Right lobe of liver (tissue), 6 donors: ENCODE data around the gene PTPRN2. TPM values are rescaled to one million over a fixed set of nuclear protein-coding genes. Genes with fewer than 3 reads are reported as not detected.

Experiments used
- ATAC-seq, 4 donors: fragments of 200-7000 bp; cut with Tn5 transposase; one replicate each; pipeline ENCODE4 v1.9.1; 2020; ENCODE audit warnings: mild to moderate bottlenecking in 4 of 4, moderate library complexity in 4 of 4
- DNase-seq, 3 donors: peaks; one replicate each; pipeline ENCODE4 v3.0.0-alpha.2; 2020
- H3K27ac ChIP-seq, 3 donors: fragments of 200-600 bp; one replicate each; pipeline ENCODE4 v1.8.0; 2022
- H3K27me3 ChIP-seq, 2 donors: fragments of 200-600 bp; one replicate each; pipeline ENCODE4 v1.8.0; 2022
- H3K36me3 ChIP-seq, 4 donors: fragments of 200-600 bp; sonication (generic) in 1 of 4; one replicate each; pipeline versions ENCODE4 v1.5.1 to v1.8.0; 2017 to 2022; ENCODE audit warnings: control low read depth in 1 of 4
- H3K4me1 ChIP-seq, 4 donors: fragments of 200-600 bp; sonication (generic) in 1 of 4; one replicate each; pipeline versions ENCODE4 v1.5.1 to v1.8.0; 2017 to 2022; ENCODE audit warnings: control low read depth in 1 of 4
- H3K4me3 ChIP-seq, 3 donors: fragments of 200-600 bp; one replicate each; pipeline ENCODE4 v1.8.0; 2022
- H3K9me3 ChIP-seq, 4 donors: fragments of 200-600 bp; sonication (generic) in 1 of 4; one replicate each; pipeline versions ENCODE4 v1.5.1 to v1.8.0; 2017 to 2022; ENCODE audit warnings: control low read depth in 1 of 4
- POLR2A ChIP-seq: fragments of 450-650 bp; IDR thresholded peaks from one replicate; pipeline ENCODE4 v1.6.1; 2017; ENCODE audit warnings: antibody characterized with exemption, mild to moderate bottlenecking
- WGBS: methylation state at CpG from one replicate; pipeline ENCODE4 v1.1.6; 2018; ENCODE audit warnings: low coverage, low lambda C conversion rate; ENCODE audit not compliant: insufficient coverage; ENCODE audit errors: missing lambda C conversion rate; 5-methylcytosine and 5-hydroxymethylcytosine counted together
- intact Hi-C, 2 donors: fragments of 100-400 bp; cut with DNase I; formaldehyde crosslinking; loops; one replicate each; pipeline versions ENCODE4 v1.11.2 to v1.14.1; 2022
- total RNA-seq, 6 experiments: library from RNA; depleted of rRNA in 2 of 6; stranded (reverse); fragments of >200 nt in 2 of 6; fragmentation: NEBNext Ultra II Directional in 3 of 6; extraction: Animal tissue kit (Norgen Biotek cat#: 25700) in 3 of 6; gene quantifications; one replicate each; pipeline versions ENCODE4 v1.1.0 to v1.2.4, GENCODE V29; 2016 to 2023
- TF ChIP-seq, protein P1 (sequence below), 4 donors: fragments of 200-600 bp in 3 of 4; fragments of 450-650 bp in 1 of 4; IDR thresholded peaks; one replicate each; pipeline versions ENCODE4 v1.5.1 to v1.8.0; 2016 to 2022; ENCODE audit warnings: antibody characterized with exemption in 4 of 4, mild to moderate bottlenecking in 2 of 4
- donor health status: DM: no; HTN: yes; CAD: no.
- donor health status: DM: no; HTN: no; CAD: no.
- donor health status: DM: no; HTN: no; CAD: no.
- donor health status: DM: no; HTN: yes; CAD: no.
- donor health status: DM: no; HTN: yes; CAD: no.

PTPRN2 gene
- total RNA-seq, 6 experiments from 2014 or later = 0.15 to 0.87 (median 0.67) TPM

- Histone ChIP-seq H3K4me1 (no peaks in the 10 kb centered on the region), H3K4me3 (no peak overlapping the region), H3K27ac (no peak overlapping the region), H3K36me3 (no peaks in the 10 kb centered on the region), H3K9me3 (no peaks in the 10 kb centered on the region), H3K27me3 (no peaks in the 10 kb centered on the region)
- DNase-seq (no peak), ATAC-seq (no peak)
- TF ChIP-seq, protein P1, sequence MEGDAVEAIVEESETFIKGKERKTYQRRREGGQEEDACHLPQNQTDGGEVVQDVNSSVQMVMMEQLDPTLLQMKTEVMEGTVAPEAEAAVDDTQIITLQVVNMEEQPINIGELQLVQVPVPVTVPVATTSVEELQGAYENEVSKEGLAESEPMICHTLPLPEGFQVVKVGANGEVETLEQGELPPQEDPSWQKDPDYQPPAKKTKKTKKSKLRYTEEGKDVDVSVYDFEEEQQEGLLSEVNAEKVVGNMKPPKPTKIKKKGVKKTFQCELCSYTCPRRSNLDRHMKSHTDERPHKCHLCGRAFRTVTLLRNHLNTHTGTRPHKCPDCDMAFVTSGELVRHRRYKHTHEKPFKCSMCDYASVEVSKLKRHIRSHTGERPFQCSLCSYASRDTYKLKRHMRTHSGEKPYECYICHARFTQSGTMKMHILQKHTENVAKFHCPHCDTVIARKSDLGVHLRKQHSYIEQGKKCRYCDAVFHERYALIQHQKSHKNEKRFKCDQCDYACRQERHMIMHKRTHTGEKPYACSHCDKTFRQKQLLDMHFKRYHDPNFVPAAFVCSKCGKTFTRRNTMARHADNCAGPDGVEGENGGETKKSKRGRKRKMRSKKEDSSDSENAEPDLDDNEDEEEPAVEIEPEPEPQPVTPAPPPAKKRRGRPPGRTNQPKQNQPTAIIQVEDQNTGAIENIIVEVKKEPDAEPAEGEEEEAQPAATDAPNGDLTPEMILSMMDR (IDR thresholded peaks at IDR 0.05) = no peak
- TF ChIP-seq POLR2A = no peak
- no CpG with 5 or more reads among the region's 7 CpGs for WGBS
- intact Hi-C loops = loop anchor here in 1 of 2 donors (5.0 kb wide), 1 partner anchor 126 kb away; no protein-coding TSS in a partner anchor
Observed at GRCh38 chr7:158176561-158177173, 411.0 kb downstream of the PTPRN2 start.

DNA sequence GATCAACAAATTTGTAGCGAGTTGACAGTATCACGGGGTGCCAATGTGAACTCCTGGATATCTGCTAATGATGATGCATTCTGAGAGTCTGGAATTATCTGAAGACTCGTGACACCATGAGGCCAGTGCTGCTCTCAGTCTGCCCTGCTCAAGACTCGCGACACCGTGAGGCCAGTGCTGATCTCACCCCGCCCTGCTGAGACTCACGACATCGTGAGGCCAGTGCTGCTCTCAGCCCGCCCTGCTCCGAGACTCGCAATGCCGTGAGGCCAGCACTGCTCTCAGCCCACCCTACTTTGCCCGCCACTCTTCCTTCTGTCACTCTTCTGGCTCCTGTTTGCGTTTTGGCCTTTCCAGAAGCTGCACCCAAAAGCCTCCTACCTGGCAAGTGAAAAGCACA lies 411.8 kb downstream of the PTPRN2 start:
- Histone ChIP-seq H3K4me3 (no peak overlapping the region), H3K4me1 (no peaks in the 10 kb centered on the region), H3K27me3 (no peaks in the 10 kb centered on the region), H3K27ac (no peak overlapping the region), H3K36me3 (no peaks in the 10 kb centered on the region), H3K9me3 (no peaks in the 10 kb centered on the region)
- 77% methylated on average over 8 of the region's 15 CpGs for WGBS
- DNase-seq (no peak), ATAC-seq (no peak)
- intact Hi-C loops = loop anchor here in 1 of 2 donors (5.0 kb wide), 1 partner anchor 127 kb away; no protein-coding TSS in a partner anchor
- TF ChIP-seq POLR2A = no peak
- TF ChIP-seq, protein P1 (IDR thresholded peaks at IDR 0.05) = no peak

DNA sequence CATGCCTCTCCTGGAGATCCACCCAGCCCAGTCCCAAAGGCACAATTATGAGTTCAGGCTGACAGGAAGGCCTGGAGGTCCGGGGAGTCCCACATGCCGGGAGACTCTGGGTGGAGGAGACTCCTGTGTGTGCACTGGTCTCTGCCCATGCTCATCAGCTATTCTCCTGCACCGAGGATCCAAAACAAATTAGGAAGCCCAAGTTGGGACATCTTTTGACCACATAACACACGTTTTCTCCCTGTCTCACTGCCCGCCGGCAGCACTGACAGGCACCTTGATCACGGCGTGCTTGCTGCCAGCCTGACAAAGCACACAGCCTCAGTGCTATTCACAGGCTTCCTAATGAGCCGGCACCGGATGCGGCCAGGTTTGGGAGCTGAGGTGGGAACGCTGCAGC lies 412.7 kb downstream of the PTPRN2 start:
- no peaks in the 10 kb centered on the region for H3K4me1 ChIP-seq
- H3K36me3 ChIP-seq = no peaks in the 10 kb centered on the region
- H3K27me3 ChIP-seq = no peaks in the 10 kb centered on the region
- intact Hi-C loops = loop anchor here in 1 of 2 donors (5.0 kb wide), 1 partner anchor 127 kb away; no protein-coding TSS in a partner anchor
- TF ChIP-seq, protein P1 (IDR thresholded peaks at IDR 0.05) = no peak
- no peak for TF ChIP-seq POLR2A
- H3K4me3 ChIP-seq = no peak overlapping the region
- ATAC-seq (no peak), DNase-seq (no peak)
- 33% methylated on average over 1 of the region's 12 CpGs for WGBS
- H3K9me3 ChIP-seq = no peaks in the 10 kb centered on the region
- no peak overlapping the region for H3K27ac ChIP-seq

DNA sequence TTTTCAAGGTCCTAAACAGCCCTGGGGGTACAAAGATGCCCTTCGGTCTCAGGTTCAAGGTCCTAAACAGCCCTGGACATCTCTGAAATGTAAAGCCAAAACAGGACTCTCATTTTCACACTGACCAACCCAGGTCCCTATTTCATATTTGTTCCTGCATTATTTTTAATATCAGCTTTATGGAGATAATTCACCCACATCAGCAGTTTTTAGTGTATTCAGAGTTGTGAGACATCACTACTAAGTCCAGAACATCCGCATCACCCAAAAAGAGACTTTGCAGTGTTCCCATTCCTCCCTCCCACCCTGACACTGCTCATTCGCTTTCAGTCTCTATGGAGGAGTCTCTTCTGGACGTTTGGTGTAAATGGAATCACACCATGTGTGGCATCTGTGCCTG lies 420.2 kb downstream of the PTPRN2 start:
- H3K9me3 ChIP-seq = no peaks in the 10 kb centered on the region
- TF ChIP-seq, protein P1 (IDR thresholded peaks at IDR 0.05) = no peak
- TF ChIP-seq POLR2A = no peak
- DNase-seq = no peak
- H3K36me3 ChIP-seq = no peaks in the 10 kb centered on the region
- ATAC-seq = no peak
- H3K4me1 ChIP-seq = no peaks in the 10 kb centered on the region
- no peak overlapping the region for H3K27ac ChIP-seq
- no peak overlapping the region for H3K4me3 ChIP-seq
- no peaks in the 10 kb centered on the region for H3K27me3 ChIP-seq
- WGBS = 43% methylated on average over 3 of the region's 4 CpGs
- intact Hi-C loops = no loop called here
